K562 (cell line): Measurements from ENCODE around the gene GGTLC2.

ENCODE experiments used
- ELF1 ChIP-seq: fragments of 200-800 bp; sonication (Bioruptor generic); IDR thresholded peaks from 2 replicates; pipeline ENCODE4 v1.6.1; 2016; ENCODE audit warnings: missing genetic modification characterization, missing compliant biosample characterization
- ERF ChIP-seq: fragments of 450-650 bp; formaldehyde crosslinking; IDR thresholded peaks from 2 replicates; pipeline ENCODE4 v1.4.0; 2020; ENCODE audit warnings: mild to moderate bottlenecking, mixed read lengths
- NFYB ChIP-seq: IDR thresholded peaks from 2 replicates; pipeline ENCODE4 v1.6.1; 2011; ENCODE audit warnings: mild to moderate bottlenecking, moderate library complexity; ENCODE audit not compliant: insufficient read length; ENCODE audit errors: extremely low read depth

DNA sequence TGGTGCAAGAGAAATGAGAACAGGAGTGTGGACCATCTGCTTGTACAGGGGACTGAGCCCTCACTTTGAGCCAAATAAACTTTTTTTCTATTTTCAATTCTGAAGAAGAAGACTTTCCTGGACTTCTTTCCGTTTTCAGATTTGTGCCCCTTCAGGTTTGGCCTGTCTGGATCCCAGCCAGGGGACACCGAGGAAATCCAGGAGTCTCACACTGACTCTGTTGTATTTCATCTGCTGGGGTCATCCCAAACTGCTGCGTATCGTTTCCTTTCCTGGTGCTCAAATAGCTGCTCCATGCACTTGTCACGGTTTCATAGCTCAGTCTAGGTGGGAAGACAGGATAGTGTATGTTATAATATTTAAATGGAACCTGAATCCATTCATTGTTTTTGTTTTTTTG is 51.7 kb downstream of the GGTLC2 start:
- TF ChIP-seq ERF, result no peak
- no peak for TF ChIP-seq ELF1 (tag)
- no peak for TF ChIP-seq NFYB
